HG03520 (cell line): ENCODE results near the gene RPL37A.

ENCODE experiments used
- ATAC-seq: cut with Tn5 transposase; IDR thresholded peaks from one replicate; pipeline ENCODE4 v1.9.1; 2021; ENCODE audit warnings: mild to moderate bottlenecking, moderate library complexity; ENCODE audit not compliant: unreplicated experiment

The RPL37A gene

GRCh38 chr2:216546241-216546640, 47.6 kb downstream of the RPL37A start:
- ATAC-seq, result no peak

- ATAC-seq, result no peak
Observed at GRCh38 chr2:216546641-216547403, 48.2 kb downstream of the RPL37A start.

- no peak for ATAC-seq
Observed at GRCh38 chr2:216548901-216549331, 50.3 kb downstream of the RPL37A start.

GRCh38 chr2:216549926-216550690, 51.5 kb downstream of the RPL37A start:
- no peak for ATAC-seq

GRCh38 chr2:216551234-216552068, 52.8 kb downstream of the RPL37A start:
- ATAC-seq, result no peak

GRCh38 chr2:216553093-216553478, 54.4 kb downstream of the RPL37A start:
- no peak for ATAC-seq
